AML-193 (cell line): ENCODE results near the gene PKNOX2.

Experiments used
- DNase-seq, 2 experiments: peaks; one replicate each; lab custom pipeline; 2025; lab: John Stamatoyannopoulos, UW

PKNOX2 gene

GRCh38 chr11:125407046-125407445 lies 242.5 kb downstream of the PKNOX2 start:
- DNase-seq = no peak

- DNase-seq = no peak
These were observed 243.8 kb downstream of the PKNOX2 start for GRCh38 chr11:125408311-125408711.

- DNase-seq = no peak
These were observed 245.5 kb downstream of the PKNOX2 start for GRCh38 chr11:125410091-125410490.

- no peak for DNase-seq
These were observed 247.6 kb downstream of the PKNOX2 start for GRCh38 chr11:125412177-125412496.

GRCh38 chr11:125412509-125412908 lies 248.0 kb downstream of the PKNOX2 start:
- no peak for DNase-seq

- no peak for DNase-seq
These were observed 248.7 kb downstream of the PKNOX2 start for GRCh38 chr11:125413226-125413625.

GRCh38 chr11:125414121-125414520 lies 249.6 kb downstream of the PKNOX2 start:
- DNase-seq = no peak

- DNase-seq = no peak
These were observed 252.7 kb downstream of the PKNOX2 start for GRCh38 chr11:125416981-125417935.

- DNase-seq = no peak
These were observed 253.8 kb downstream of the PKNOX2 start for GRCh38 chr11:125418396-125418795.

GRCh38 chr11:125422681-125423080 lies 258.1 kb downstream of the PKNOX2 start:
- DNase-seq = no peak

- DNase-seq = no peak
These were observed 258.8 kb downstream of the PKNOX2 start for GRCh38 chr11:125423247-125423849.

- no peak for DNase-seq
These were observed 261.1 kb downstream of the PKNOX2 start for GRCh38 chr11:125425601-125426000.

GRCh38 chr11:125426818-125427528 lies 262.4 kb downstream of the PKNOX2 start:
- no peak for DNase-seq

GRCh38 chr11:125428486-125429173 lies 264.1 kb downstream of the PKNOX2 start:
- DNase-seq = no peak

GRCh38 chr11:125429174-125429707 lies 264.7 kb downstream of the PKNOX2 start:
- peak in 1 of 2 experiments; percentile 19 for DNase-seq

GRCh38 chr11:125429807-125430678 lies 265.5 kb downstream of the PKNOX2 start:
- DNase-seq = no peak

- DNase-seq = no peak
These were observed 266.5 kb downstream of the PKNOX2 start for GRCh38 chr11:125431009-125431408.

GRCh38 chr11:125431481-125431880 lies 266.9 kb downstream of the PKNOX2 start:
- no peak for DNase-seq

- peak; percentile 36 to 43 for DNase-seq
These were observed 269.0 kb downstream of the PKNOX2 start for GRCh38 chr11:125433454-125434121.
